ENCODE data around the gene MCTP1. TPM values are rescaled to one million over a fixed set of nuclear protein-coding genes. Genes with fewer than 3 reads are reported as not detected.

MCTP1 gene
- total and polyA plus RNA-seq, 9 of the 15 experiments (the other 6 are each of a cell fraction or from before 2014, with no cell fraction given), result 0.04 to 0.93 (median 0.06) TPM; not detected in 4

- CTCF ChIA-PET (ENCODE audit: low intra/inter-chr PET ratio), result no interaction called here
- no peak for FAIRE-seq
- Histone ChIP-seq H3K27me3 (ENCODE audit: control insufficient read depth in 2 of 2, insufficient read depth in 2 of 2, low read length in 2 of 2) (no peaks in the 10 kb centered on the region), H3K9ac (ENCODE audit: insufficient read depth in 1 of 2, low read depth in 2 of 2, low read length in 2 of 2) (no peak overlapping the region), H3K9me3 (replicated peaks; ENCODE audit: control insufficient read depth, insufficient read depth, low read depth, low read length) (no peaks in the 10 kb centered on the region), H3K79me2 (ENCODE audit: control insufficient read depth, insufficient read depth, low read length) (no peaks in the 10 kb centered on the region), H3K4me3 (no peak overlapping the region), H3K36me3 (ENCODE audit: control insufficient read depth, insufficient read depth, low read length) (no peaks in the 10 kb centered on the region), H3K27ac (ENCODE audit: extremely low read depth, low read depth, low read length) (no peak overlapping the region), H2AFZ (ENCODE audit: low read depth, low read length) (no peak overlapping the region), H3K9me1 (ENCODE audit: control insufficient read depth, insufficient read depth, low read length) (no peaks in the 10 kb centered on the region), H3K4me2 (ENCODE audit: insufficient read depth, low read length) (no peak overlapping the region), H4K20me1 (replicated peaks; ENCODE audit: control insufficient read depth, insufficient read depth, low read length) (no peaks in the 10 kb centered on the region), H3K4me1 (replicated peaks in 1 of 2; ENCODE audit: control insufficient read depth in 2 of 2, insufficient read depth in 2 of 2, low read length in 2 of 2) (no peaks in the 10 kb centered on the region)
- WGBS (ENCODE audit: insufficient coverage, low coverage, missing lambda C conversion rate), result 1% methylated on average over 4 of the region's 4 CpGs
- in situ Hi-C loops (cut with MboI) (no loop called here), intact Hi-C loops (cut with micrococcal nuclease) (no loop called here)
- POLR2A ChIA-PET, result interaction anchor here (1.4 kb wide), 1 partner anchor 11 kb away, joined by 3 read pairs; no protein-coding TSS in a partner anchor
- ATAC-seq, result no peak
- no peak for TF ChIP-seq NFE2 (IDR thresholded peaks at IDR 0.05; ENCODE audit: low read depth)
- TF ChIP-seq SIN3A (IDR thresholded peaks at IDR 0.05; ENCODE audit: borderline replicate concordance in 2 of 2, control insufficient read depth in 1 of 2, low read depth in 2 of 2, low read length in 2 of 2), result no peak
- TF ChIP-seq RBM25 (IDR thresholded peaks at IDR 0.05; ENCODE audit: low read depth, low read length, severe bottlenecking), result no peak
- no peak for DNase-seq (ENCODE audit: extremely low read depth in 1 of 4, low spot score in 3 of 4)
- no TSS peak for BruUV-seq (replicated peaks)
Measured at GRCh38 chr5:95080441-95080840, 204.5 kb downstream of the MCTP1 start.

DNA sequence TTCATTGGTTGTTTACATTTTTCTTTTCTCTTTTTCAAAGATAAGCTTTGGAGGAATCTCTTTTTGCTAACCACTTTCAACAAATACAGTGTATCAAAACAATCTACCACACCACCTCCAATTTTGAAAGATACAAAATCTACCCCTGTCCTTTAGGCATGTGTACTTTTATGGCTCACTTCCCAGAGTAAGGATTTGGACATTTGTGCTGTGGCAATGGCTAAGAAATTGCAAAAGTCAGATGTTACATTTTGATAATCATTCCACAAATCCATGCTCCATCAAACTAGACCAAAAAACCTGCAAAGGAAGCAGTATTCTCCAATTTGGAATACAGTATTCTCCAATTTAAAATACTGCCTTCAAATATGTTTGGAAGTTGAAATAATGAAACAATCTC is 204.9 kb downstream of the MCTP1 start:
- H2AFZ ChIP-seq (ENCODE audit: low read depth, low read length), result no peak overlapping the region
- intact Hi-C loops (cut with micrococcal nuclease) (no loop called here), in situ Hi-C loops (cut with MboI) (no loop called here)
- TF ChIP-seq SAP30 (IDR thresholded peaks at IDR 0.05; ENCODE audit: borderline replicate concordance, insufficient read depth, low read depth, low read length, poor library complexity, severe bottlenecking), result no peak
- no peak for TF ChIP-seq NR2C1 (IDR thresholded peaks at IDR 0.05)
- TF ChIP-seq NR2C1 (tag; IDR thresholded peaks at IDR 0.05), result no peak
- no TSS peak for BruUV-seq (replicated peaks)
- no peak overlapping the region for H3K4me2 ChIP-seq (ENCODE audit: insufficient read depth, low read length)
- no peaks in the 10 kb centered on the region for H3K9me3 ChIP-seq (replicated peaks; ENCODE audit: control insufficient read depth, insufficient read depth, low read depth, low read length)
- FAIRE-seq (no peak), ATAC-seq (no peak), DNase-seq (ENCODE audit: extremely low read depth in 1 of 4, low spot score in 3 of 4) (no peak)
- no peaks in the 10 kb centered on the region for H3K9me1 ChIP-seq (ENCODE audit: control insufficient read depth, insufficient read depth, low read length)
- H3K36me3 ChIP-seq (ENCODE audit: control insufficient read depth, insufficient read depth, low read length), result no peaks in the 10 kb centered on the region
- no peak overlapping the region for H3K4me3 ChIP-seq
- H3K9ac ChIP-seq (ENCODE audit: insufficient read depth in 1 of 2, low read depth in 2 of 2, low read length in 2 of 2), result no peak overlapping the region
- ChIA-PET CTCF (ENCODE audit: low intra/inter-chr PET ratio) (no interaction called here), POLR2A (interaction anchor here (1.4 kb wide), 1 partner anchor 11 kb away, joined by 3 read pairs; no protein-coding TSS in a partner anchor)
- H3K79me2 ChIP-seq (ENCODE audit: control insufficient read depth, insufficient read depth, low read length), result no peaks in the 10 kb centered on the region
- no peak overlapping the region for H3K27ac ChIP-seq (ENCODE audit: extremely low read depth, low read depth, low read length)
- H3K27me3 ChIP-seq (ENCODE audit: control insufficient read depth in 2 of 2, insufficient read depth in 2 of 2, low read length in 2 of 2), result no peaks in the 10 kb centered on the region
- no peaks in the 10 kb centered on the region for H4K20me1 ChIP-seq (replicated peaks; ENCODE audit: control insufficient read depth, insufficient read depth, low read length)
- no peaks in the 10 kb centered on the region for H3K4me1 ChIP-seq (replicated peaks in 1 of 2; ENCODE audit: control insufficient read depth in 2 of 2, insufficient read depth in 2 of 2, low read length in 2 of 2)
